ENCODE measurements around the gene EFCAB6. TPM values are rescaled to one million over a fixed set of nuclear protein-coding genes. Genes with fewer than 3 reads are reported as not detected.

EFCAB6 gene
- total and polyA plus RNA-seq, 2 of the 13 experiments (the other 11 are each of a cell fraction or from before 2014, with no cell fraction given), result not detected

DNA sequence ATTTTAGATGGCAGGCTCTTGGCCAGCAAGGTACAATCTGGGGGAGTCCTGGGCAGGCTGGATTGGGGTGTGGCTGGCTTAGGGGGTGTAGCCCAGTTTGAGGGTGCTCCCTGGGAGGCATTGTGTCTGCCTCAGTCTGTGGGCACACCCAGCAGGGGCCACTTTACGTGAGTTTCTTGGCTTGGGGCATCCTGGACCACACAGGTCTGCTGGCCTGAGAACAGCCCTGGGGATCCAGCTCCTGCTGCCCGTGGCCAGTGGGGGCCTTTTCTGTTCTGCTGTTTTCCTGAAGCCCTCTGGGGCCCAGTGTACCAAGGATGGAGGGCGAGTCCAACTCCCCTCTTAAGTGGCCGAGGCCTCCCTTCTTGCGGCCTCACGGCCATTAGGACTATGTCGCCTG is 328.4 kb downstream of the EFCAB6 start:
- peaks cover 0 to 6% of the 10 kb centered on the region in 2 experiments; a peak in 3 of 5 replicates for H3K27me3 ChIP-seq (ENCODE audit: control insufficient read depth in 1 of 2, insufficient read depth in 2 of 2, low read length in 2 of 2)
- ChIA-PET CTCF (ENCODE audit: low intra/inter-chr PET ratio, low total read pairs) (no interaction called here), POLR2A (no interaction called here)
- H3K4me3 ChIP-seq (replicated peaks in 1 of 3; ENCODE audit: insufficient read depth in 1 of 3, low read depth in 2 of 3, low read length in 3 of 3), result no peak overlapping the region
- no peak for DNase-seq (ENCODE audit: low spot score)
- H2AFZ ChIP-seq (ENCODE audit: low read length), result no peak overlapping the region
- no peak overlapping the region for H3K9ac ChIP-seq (ENCODE audit: insufficient read depth, low read depth, low read length)
- no peaks in the 10 kb centered on the region for H3K9me3 ChIP-seq (ENCODE audit: low read length)
- FAIRE-seq, result no peak
- ATAC-seq, result no peak
- WGBS (ENCODE audit: low lambda C conversion rate), result 60% methylated on average over 1 of the region's 7 CpGs
- no peak overlapping the region for H3K4me2 ChIP-seq (ENCODE audit: low read depth, low read length)
- in situ Hi-C loops (cut with HindIII; ENCODE audit: extremely low pct_ligation_motif_present, low pct_unique_long_range_greater_than_20kb), result loop anchor here (5.0 kb wide), 1 partner anchor 96 kb away; no protein-coding TSS in a partner anchor
- no peaks in the 10 kb centered on the region for H3K36me3 ChIP-seq (replicated peaks in 1 of 2; ENCODE audit: control insufficient read depth in 1 of 2, insufficient read depth in 2 of 2, low read length in 2 of 2)
- H4K20me1 ChIP-seq (ENCODE audit: insufficient read depth, low read length), result no peaks in the 10 kb centered on the region
- H3K79me2 ChIP-seq (ENCODE audit: insufficient read depth, low read length), result no peaks in the 10 kb centered on the region
- intact Hi-C loops (cut with micrococcal nuclease; ENCODE audit: unreplicated experiment), result no loop called here
- no TSS peak for BruUV-seq (replicated peaks)
- TF ChIP-seq ZNF784 (CRISPR knock-in tag; IDR thresholded peaks at IDR 0.05; ENCODE audit: borderline replicate concordance) (no peak), ZNF749 (CRISPR knock-in tag; IDR thresholded peaks at IDR 0.05; ENCODE audit: borderline replicate concordance) (no peak), ZNF460 (CRISPR knock-in tag; IDR thresholded peaks at IDR 0.05; ENCODE audit: borderline replicate concordance) (no peak), NR2F1 (CRISPR knock-in tag; IDR thresholded peaks at IDR 0.05) (no peak), JDP2 (CRISPR knock-in tag; IDR thresholded peaks at IDR 0.05; ENCODE audit: borderline replicate concordance) (no peak), ZNF598 (CRISPR knock-in tag; IDR thresholded peaks at IDR 0.05; ENCODE audit: borderline replicate concordance) (no peak), KMT2B (CRISPR knock-in tag; IDR thresholded peaks at IDR 0.05) (no peak), SOX6 (IDR thresholded peaks at IDR 0.05) (no peak), SOX6 (CRISPR knock-in tag; IDR thresholded peaks at IDR 0.05) (no peak), ESRRA (CRISPR knock-in tag; IDR thresholded peaks at IDR 0.05; ENCODE audit: low read depth) (no peak), NAIF1 (CRISPR knock-in tag; IDR thresholded peaks at IDR 0.05; ENCODE audit: borderline replicate concordance) (no peak), PLRG1 (conservative IDR thresholded peaks at IDR 0.05) (no peak), NR3C1 (CRISPR knock-in tag; IDR thresholded peaks at IDR 0.05) (no peak), RFX3 (CRISPR knock-in tag; IDR thresholded peaks at IDR 0.05) (no peak), SAP130 (CRISPR knock-in tag; IDR thresholded peaks at IDR 0.05; ENCODE audit: low read depth) (no peak), RXRB (CRISPR knock-in tag; IDR thresholded peaks at IDR 0.05; ENCODE audit: borderline replicate concordance) (no peak)
- TF ChIP-seq, protein P1, sequence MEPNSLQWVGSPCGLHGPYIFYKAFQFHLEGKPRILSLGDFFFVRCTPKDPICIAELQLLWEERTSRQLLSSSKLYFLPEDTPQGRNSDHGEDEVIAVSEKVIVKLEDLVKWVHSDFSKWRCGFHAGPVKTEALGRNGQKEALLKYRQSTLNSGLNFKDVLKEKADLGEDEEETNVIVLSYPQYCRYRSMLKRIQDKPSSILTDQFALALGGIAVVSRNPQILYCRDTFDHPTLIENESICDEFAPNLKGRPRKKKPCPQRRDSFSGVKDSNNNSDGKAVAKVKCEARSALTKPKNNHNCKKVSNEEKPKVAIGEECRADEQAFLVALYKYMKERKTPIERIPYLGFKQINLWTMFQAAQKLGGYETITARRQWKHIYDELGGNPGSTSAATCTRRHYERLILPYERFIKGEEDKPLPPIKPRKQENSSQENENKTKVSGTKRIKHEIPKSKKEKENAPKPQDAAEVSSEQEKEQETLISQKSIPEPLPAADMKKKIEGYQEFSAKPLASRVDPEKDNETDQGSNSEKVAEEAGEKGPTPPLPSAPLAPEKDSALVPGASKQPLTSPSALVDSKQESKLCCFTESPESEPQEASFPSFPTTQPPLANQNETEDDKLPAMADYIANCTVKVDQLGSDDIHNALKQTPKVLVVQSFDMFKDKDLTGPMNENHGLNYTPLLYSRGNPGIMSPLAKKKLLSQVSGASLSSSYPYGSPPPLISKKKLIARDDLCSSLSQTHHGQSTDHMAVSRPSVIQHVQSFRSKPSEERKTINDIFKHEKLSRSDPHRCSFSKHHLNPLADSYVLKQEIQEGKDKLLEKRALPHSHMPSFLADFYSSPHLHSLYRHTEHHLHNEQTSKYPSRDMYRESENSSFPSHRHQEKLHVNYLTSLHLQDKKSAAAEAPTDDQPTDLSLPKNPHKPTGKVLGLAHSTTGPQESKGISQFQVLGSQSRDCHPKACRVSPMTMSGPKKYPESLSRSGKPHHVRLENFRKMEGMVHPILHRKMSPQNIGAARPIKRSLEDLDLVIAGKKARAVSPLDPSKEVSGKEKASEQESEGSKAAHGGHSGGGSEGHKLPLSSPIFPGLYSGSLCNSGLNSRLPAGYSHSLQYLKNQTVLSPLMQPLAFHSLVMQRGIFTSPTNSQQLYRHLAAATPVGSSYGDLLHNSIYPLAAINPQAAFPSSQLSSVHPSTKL (CRISPR knock-in tag; IDR thresholded peaks at IDR 0.05), result no peak
- TF ChIP-seq, protein P2, sequence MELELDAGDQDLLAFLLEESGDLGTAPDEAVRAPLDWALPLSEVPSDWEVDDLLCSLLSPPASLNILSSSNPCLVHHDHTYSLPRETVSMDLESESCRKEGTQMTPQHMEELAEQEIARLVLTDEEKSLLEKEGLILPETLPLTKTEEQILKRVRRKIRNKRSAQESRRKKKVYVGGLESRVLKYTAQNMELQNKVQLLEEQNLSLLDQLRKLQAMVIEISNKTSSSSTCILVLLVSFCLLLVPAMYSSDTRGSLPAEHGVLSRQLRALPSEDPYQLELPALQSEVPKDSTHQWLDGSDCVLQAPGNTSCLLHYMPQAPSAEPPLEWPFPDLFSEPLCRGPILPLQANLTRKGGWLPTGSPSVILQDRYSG (CRISPR knock-in tag; IDR thresholded peaks at IDR 0.05), result no peak
- no peaks in the 10 kb centered on the region for H3K4me1 ChIP-seq (ENCODE audit: insufficient read depth, low read length)
- no peak overlapping the region for H3K27ac ChIP-seq (ENCODE audit: extremely low read length, insufficient read depth, low read length)

Measured in HepG2 (cell line).